ENCODE results near the gene KRTAP10-10.
"Not testable (repeated sequence)": the region's sequence is repeated elsewhere in the genome, so short reads cannot be mapped to it uniquely, and the experiment has no call there.

The KRTAP10-10 gene

GRCh38 chr21:44619886-44620285, 17.3 kb upstream of the KRTAP10-10 start:
- H3K4me3 ChIP-seq (ENCODE audit: severe bottlenecking): no peak overlapping the region
- DNase-seq (ENCODE audit: low spot score): no peak
- no peaks in the 10 kb centered on the region for H3K4me1 ChIP-seq (ENCODE audit: insufficient read depth, poor library complexity, severe bottlenecking)

GRCh38 chr21:44623575-44623974, 13.6 kb upstream of the KRTAP10-10 start:
- ATAC-seq (ENCODE audit: low read depth): no peak
- Histone ChIP-seq H3K4me3 (ENCODE audit: severe bottlenecking) (no peak overlapping the region), H3K36me3 (ENCODE audit: low read depth) (no peaks in the 10 kb centered on the region), H3K27ac (ENCODE audit: poor library complexity, severe bottlenecking) (no peak overlapping the region), H3K4me1 (ENCODE audit: insufficient read depth, poor library complexity, severe bottlenecking) (no peaks in the 10 kb centered on the region), H3K9me3 (ENCODE audit: severe bottlenecking) (peaks cover 13% of the 10 kb centered on the region), H3K27me3 (ENCODE audit: insufficient read depth, poor library complexity, severe bottlenecking) (no peaks in the 10 kb centered on the region)
- DNase-seq (ENCODE audit: low spot score): no peak
- no peak for TF ChIP-seq CTCF (IDR thresholded peaks at IDR 0.05; ENCODE audit: poor library complexity, severe bottlenecking)

More at GRCh38 chr21:44619886-44620285, 17.3 kb upstream of the KRTAP10-10 start:
- Histone ChIP-seq H3K27ac (ENCODE audit: poor library complexity, severe bottlenecking) (no peak overlapping the region), H3K27me3 (ENCODE audit: insufficient read depth, poor library complexity, severe bottlenecking) (peaks cover 18% of the 10 kb centered on the region), H3K36me3 (ENCODE audit: low read depth) (no peaks in the 10 kb centered on the region), H3K9me3 (ENCODE audit: severe bottlenecking) (peaks cover 13% of the 10 kb centered on the region)
- TF ChIP-seq CTCF (IDR thresholded peaks at IDR 0.05; ENCODE audit: poor library complexity, severe bottlenecking): no peak
- ATAC-seq (ENCODE audit: low read depth): no peak

- TF ChIP-seq CTCF (IDR thresholded peaks at IDR 0.05; ENCODE audit: poor library complexity, severe bottlenecking): no peak
Measured at GRCh38 chr21:44625756-44626155, 11.4 kb upstream of the KRTAP10-10 start.

GRCh38 chr21:44626262-44626661, 10.9 kb upstream of the KRTAP10-10 start:
- Histone ChIP-seq H3K4me1 (ENCODE audit: insufficient read depth, poor library complexity, severe bottlenecking) (no peaks in the 10 kb centered on the region), H3K4me3 (ENCODE audit: severe bottlenecking) (no peak overlapping the region), H3K36me3 (ENCODE audit: low read depth) (no peaks in the 10 kb centered on the region), H3K27me3 (ENCODE audit: insufficient read depth, poor library complexity, severe bottlenecking) (no peaks in the 10 kb centered on the region), H3K27ac (ENCODE audit: poor library complexity, severe bottlenecking) (no peak overlapping the region), H3K9me3 (ENCODE audit: severe bottlenecking) (peaks cover 13% of the 10 kb centered on the region)
- ATAC-seq (ENCODE audit: low read depth) (no peak), DNase-seq (ENCODE audit: low spot score) (no peak)
- no peak for TF ChIP-seq CTCF (IDR thresholded peaks at IDR 0.05; ENCODE audit: poor library complexity, severe bottlenecking)

More at GRCh38 chr21:44625756-44626155, 11.4 kb upstream of the KRTAP10-10 start:
- no peaks in the 10 kb centered on the region for H3K36me3 ChIP-seq (ENCODE audit: low read depth)
- no peak overlapping the region for H3K4me3 ChIP-seq (ENCODE audit: severe bottlenecking)
- peaks cover 13% of the 10 kb centered on the region for H3K9me3 ChIP-seq (ENCODE audit: severe bottlenecking)
- ATAC-seq (ENCODE audit: low read depth) (no peak), DNase-seq (ENCODE audit: low spot score) (no peak)
- H3K27me3 ChIP-seq (ENCODE audit: insufficient read depth, poor library complexity, severe bottlenecking): no peaks in the 10 kb centered on the region
- no peaks in the 10 kb centered on the region for H3K4me1 ChIP-seq (ENCODE audit: insufficient read depth, poor library complexity, severe bottlenecking)
- H3K27ac ChIP-seq (ENCODE audit: poor library complexity, severe bottlenecking): no peak overlapping the region

- no peak for TF ChIP-seq CTCF (IDR thresholded peaks at IDR 0.05; ENCODE audit: poor library complexity, severe bottlenecking)
- DNase-seq (ENCODE audit: low spot score) (no peak), ATAC-seq (ENCODE audit: low read depth) (no peak)
Measured at GRCh38 chr21:44626673-44627143, 10.4 kb upstream of the KRTAP10-10 start, which contains the start of gene KRTAP10-9. TSS of gene KRTAP10-9 (plus strand) at chr21:44627093. CDS start at chr21:44627172, 79 bp downstream.

GRCh38 chr21:44627181-44627822, 9.9 kb upstream of the KRTAP10-10 start:
- DNase-seq (ENCODE audit: low spot score); H3K36me3 ChIP-seq (ENCODE audit: low read depth); H3K4me3 ChIP-seq (ENCODE audit: severe bottlenecking); H3K27me3 ChIP-seq (ENCODE audit: insufficient read depth, poor library complexity, severe bottlenecking); H3K4me1 ChIP-seq (ENCODE audit: insufficient read depth, poor library complexity, severe bottlenecking); H3K27ac ChIP-seq (ENCODE audit: poor library complexity, severe bottlenecking); ATAC-seq (ENCODE audit: low read depth): not testable (repeated sequence)
- H3K9me3 ChIP-seq (ENCODE audit: severe bottlenecking): peaks cover 20% of the 10 kb centered on the region

More at GRCh38 chr21:44626673-44627143, 10.4 kb upstream of the KRTAP10-10 start, which contains the start of gene KRTAP10-9:
- H3K36me3 ChIP-seq (ENCODE audit: low read depth): no peaks in the 10 kb centered on the region
- H3K27me3 ChIP-seq (ENCODE audit: insufficient read depth, poor library complexity, severe bottlenecking): no peaks in the 10 kb centered on the region
- H3K27ac ChIP-seq (ENCODE audit: poor library complexity, severe bottlenecking): no peak within 1 kb of the TSS
- peaks cover 15% of the 10 kb centered on the region for H3K9me3 ChIP-seq (ENCODE audit: severe bottlenecking)
- H3K4me1 ChIP-seq (ENCODE audit: insufficient read depth, poor library complexity, severe bottlenecking): no peaks in the 10 kb centered on the region
- no peak within 1 kb of the TSS for H3K4me3 ChIP-seq (ENCODE audit: severe bottlenecking)

- ATAC-seq (ENCODE audit: low read depth); H3K36me3 ChIP-seq (ENCODE audit: low read depth); H3K27ac ChIP-seq (ENCODE audit: poor library complexity, severe bottlenecking); H3K4me1 ChIP-seq (ENCODE audit: insufficient read depth, poor library complexity, severe bottlenecking); H3K4me3 ChIP-seq (ENCODE audit: severe bottlenecking); DNase-seq (ENCODE audit: low spot score); H3K27me3 ChIP-seq (ENCODE audit: insufficient read depth, poor library complexity, severe bottlenecking): not testable (repeated sequence)
- peaks cover 20% of the 10 kb centered on the region for H3K9me3 ChIP-seq (ENCODE audit: severe bottlenecking)
Measured at GRCh38 chr21:44627831-44628233, 9.3 kb upstream of the KRTAP10-10 start.

Measured in RWPE2 (cell line).